GM18505 (cell line): ENCODE data around the gene PPTC7.
A peak's percentile ranks its signal among the peaks of the same experiment; 100 is the strongest.
"Not testable (repeated sequence)": the region's sequence is repeated elsewhere in the genome, so short reads cannot be mapped to it uniquely, and the experiment has no call there.

Experiments used
- ATAC-seq: cut with Tn5 transposase; IDR thresholded peaks from one replicate; pipeline ENCODE4 v1.9.1; 2021; ENCODE audit not compliant: unreplicated experiment
- POLR2A ChIP-seq: IDR thresholded peaks from 4 replicates; pipeline ENCODE4 v1.6.1; 2011; ENCODE audit warnings: borderline replicate concordance; ENCODE audit not compliant: insufficient read depth, insufficient read length; ENCODE audit errors: extremely low read depth

PPTC7 gene

DNA sequence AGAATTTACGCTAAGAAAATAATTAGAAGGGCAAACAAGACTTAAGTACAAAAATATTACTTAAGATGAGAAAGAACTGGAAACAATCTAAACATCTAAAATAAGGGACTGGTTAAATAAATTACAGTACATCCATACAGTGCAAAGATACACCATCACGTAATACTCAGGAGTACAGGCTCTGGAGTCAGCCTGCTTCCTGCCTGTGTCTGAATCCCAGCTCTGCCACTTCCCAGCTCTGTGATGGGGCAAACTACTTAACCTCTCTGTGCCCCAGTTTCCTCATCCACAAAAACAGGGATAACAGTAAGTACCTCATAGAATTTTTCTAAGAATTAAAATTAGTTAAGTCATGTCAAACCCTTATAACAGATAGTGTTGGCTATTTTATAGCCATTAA lies 36.0 kb downstream of the PPTC7 start:
- ATAC-seq: no peak
- TF ChIP-seq POLR2A: no peak

DNA sequence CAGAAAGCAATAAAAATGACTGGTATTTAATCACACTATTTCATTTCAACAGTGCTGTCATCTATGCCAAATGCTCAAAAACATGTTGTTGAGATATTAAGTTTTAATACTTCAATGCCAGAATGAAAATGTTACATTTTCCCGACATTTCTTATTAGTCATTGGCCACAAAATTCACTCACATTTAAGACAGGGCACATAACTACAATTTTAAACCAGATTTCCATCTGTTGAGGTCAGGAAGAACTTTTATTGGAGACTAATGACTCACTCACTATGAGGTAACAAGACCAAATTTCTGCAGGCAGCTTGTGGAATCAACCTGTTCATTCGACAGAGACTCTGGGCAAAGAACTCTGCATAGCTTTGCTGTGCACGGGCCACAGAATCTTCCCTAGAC lies 36.8 kb downstream of the PPTC7 start:
- ATAC-seq: no peak
- no peak for TF ChIP-seq POLR2A

DNA sequence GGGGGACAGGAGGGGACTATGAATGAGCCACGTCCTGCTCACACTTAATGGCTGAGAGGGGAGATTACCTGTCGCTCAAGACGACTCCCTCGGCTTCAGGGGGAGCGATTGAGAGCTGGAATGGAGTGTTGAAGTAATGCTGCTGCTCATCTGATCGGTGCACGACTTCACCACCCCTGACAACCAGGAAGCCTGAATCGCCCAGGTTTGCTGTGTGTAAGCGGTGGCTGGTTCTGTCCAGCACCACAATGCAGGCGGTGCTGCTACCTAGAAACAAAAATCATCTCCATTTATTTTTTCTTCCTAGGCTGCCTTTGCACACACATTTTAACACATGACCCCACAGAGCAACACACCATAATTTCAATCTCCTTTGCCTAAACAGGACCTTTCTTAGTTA lies 37.3 kb downstream of the PPTC7 start:
- no peak for ATAC-seq
- no peak for TF ChIP-seq POLR2A

DNA sequence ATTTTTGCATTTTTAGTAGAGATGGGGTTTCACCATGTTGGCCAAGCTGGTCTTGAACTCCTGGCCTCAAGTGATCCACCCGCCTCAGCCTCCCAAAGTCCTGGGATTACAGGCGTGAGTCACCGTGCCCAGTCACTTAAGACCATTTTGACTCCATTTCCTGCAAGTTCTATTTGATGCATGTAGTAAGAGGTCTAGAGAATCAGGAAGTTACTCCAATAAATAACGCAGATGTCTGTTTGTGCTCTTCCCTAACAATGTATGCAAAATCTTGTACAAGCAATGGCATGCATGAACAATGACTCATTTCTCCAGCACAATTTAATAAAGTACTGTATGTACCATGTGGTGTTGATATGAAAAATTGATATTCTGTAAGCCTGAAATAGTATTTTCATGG lies 37.9 kb downstream of the PPTC7 start:
- not testable (repeated sequence) for ATAC-seq

DNA sequence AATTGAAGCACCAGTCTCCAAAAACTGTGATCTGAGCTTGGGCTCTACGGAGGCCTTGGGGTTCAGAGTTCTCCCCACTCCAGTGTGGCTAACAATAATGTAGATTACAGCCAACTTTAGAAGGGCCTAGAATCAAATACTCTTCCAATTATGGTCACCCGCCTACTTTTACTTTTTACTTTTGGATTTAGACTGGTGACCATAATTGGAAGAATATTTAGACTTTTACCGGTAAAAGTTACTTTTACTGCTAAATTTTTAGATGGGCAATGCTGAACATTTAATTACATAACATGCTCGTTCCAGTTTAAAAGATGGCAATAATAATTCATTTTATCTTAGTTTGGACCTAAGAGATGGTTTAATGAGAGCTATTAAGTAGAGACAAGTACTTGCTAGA lies 39.2 kb downstream of the PPTC7 start:
- TF ChIP-seq POLR2A: no peak
- no peak for ATAC-seq

DNA sequence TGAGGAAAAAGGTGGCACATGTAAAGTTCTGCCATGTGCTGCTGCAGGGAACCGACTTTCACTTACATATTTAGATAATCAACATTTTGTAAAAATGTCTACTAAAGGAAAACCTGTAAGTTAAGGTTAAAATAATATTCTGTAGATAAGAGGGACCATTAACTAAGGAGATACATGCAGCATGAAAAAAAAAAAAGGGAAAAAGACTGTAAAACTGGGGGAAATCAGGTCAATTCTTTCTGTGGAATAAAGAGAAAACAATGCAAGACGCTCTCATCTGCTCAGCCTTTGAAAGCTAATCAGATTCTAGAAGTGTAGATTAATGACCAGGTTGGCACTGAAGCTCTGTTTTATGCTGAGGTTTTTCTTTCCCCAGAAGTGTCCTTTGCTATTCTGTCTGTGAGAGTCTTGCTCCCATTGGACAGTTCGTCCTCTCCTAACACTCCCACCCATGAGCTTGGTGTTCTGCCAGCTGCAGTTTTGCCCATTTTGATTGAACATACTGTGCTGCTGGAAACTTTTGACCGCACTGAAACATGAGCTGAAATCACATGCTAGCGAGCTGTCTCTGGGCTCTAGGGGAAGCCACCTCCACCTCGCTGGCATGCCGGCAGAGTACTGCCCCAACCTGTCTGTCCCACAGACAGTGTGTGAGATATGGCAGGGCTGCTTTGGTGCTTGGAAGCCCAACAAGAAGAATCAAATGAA lies 39.7 kb downstream of the PPTC7 start:
- ATAC-seq: no peak
- peak; percentile 18 for TF ChIP-seq POLR2A

DNA sequence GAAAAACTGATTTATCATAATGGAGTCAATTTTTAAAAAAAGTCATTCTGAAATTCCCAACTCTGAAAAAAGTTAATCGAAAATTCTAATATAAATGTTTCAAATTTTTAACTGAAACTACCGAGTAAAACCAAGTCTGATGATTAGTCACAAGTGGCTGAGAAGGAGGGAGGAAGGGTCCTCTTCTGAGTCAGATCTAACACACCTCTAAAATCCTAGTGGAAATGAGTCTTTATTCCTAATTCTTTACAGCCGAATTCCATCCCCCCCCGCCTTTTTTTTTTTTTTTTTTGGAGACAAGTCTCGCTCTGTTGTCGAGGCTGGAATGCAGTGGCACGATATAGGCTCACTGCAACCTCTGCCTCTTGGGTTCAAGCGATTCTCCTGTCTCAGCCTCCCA lies 43.1 kb downstream of the PPTC7 start:
- no peak for TF ChIP-seq POLR2A
- no peak for ATAC-seq

DNA sequence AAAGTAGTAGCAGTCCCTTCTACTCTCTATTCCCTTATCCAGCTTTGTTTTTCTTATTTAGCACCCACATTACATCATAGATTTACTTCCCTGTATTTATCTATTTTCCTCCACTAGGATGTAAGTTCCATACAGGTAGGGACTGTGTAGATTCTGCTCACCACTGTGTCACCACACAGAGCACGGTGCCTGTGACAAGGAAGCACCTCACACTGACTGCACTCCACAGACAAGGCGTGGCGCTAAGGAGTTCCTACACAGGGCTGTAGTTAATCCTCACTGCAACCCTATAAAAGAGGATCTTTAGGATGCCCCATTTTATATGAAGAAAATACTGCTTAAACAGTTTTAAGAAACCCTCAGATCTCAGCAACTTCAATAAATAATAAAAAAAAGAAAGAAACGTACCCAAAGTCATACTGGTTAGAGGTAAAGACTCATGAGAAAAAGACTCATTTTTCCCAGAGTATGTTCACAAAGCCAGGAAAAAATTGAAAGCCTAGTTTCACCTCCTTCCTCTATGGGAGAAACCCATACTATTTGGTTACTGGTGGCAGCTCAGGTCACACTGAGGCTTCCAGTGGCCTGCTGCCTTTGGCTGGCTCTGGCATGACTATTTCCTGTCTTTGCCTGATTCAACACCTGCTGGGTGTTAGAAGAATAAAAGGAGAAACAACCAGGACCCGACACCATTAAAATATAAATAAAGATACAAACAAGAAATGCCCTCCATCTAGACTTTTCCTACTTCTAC lies 44.1 kb downstream of the PPTC7 start:
- ATAC-seq: no peak
- no peak for TF ChIP-seq POLR2A

DNA sequence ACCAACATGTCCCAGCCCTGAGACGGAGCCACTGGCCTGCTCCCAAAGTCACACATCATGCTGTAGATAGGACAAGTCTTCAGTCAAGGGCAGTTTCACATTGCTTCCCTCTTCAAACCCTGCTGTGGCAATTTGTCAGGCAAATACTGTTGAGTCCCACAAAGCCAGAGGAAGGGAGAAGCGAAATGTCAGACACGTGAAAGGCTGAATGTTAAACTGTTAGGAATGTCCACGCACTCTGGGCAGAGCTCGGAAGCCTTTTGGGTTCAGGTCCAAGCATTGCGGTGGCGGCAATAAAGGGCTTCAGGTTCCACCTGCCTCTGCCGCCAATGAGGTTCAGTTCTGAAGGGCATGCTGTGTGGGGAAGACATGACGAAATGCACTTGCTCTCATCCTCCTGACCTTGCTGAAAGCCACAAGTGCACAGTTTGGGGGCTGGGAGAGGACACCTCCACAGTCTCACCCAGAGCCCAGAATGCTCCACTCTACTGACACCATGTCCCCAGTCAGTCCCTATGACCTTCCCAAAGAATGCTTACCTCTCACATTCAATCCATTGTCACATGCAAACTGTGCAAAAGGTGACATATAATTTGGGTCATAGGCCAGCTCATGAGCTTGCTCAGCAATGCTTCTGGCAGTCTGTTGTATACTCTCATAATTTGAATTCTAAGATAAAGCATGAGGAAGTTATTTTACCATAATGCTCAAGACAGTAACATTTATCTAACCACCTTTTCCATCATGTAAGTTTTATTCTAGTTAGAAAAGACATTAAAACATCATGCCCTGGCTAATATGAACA lies 45.3 kb downstream of the PPTC7 start:
- ATAC-seq: no peak
- no peak for TF ChIP-seq POLR2A

DNA sequence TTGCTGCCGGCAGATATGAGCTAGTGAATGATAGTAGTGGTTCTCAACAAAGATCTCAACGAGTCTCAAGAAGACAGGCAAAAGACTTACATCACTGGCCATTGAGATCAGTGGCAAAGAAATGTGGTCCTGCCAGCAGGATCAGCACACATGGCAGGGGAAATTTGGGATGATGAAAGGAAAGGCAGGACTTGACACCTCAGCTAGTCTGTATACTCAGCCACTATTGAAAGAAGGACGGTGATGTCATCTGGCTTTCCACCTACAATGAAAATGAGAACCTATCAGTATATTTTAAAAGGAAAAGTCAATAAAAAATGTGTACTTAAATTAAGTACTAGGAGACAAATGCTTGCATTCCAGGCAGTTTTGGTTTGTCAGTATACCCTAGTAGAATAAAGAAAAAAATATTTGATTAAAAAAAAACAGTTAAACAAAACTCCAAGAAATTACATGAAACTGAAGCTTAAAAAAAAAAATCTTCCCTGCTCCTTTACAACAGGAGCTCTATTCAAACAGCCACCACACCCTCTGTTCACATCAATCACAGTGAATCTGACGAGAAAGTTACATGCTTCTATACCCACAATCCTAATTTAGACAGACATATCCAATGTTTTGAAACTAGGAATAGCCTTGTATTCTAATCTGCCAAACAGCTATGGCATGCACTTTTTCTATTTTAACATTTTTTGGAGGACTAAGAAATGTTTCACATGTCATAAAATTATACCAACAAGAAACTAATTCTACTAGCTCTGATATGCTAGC lies 46.1 kb downstream of the PPTC7 start:
- TF ChIP-seq POLR2A: no peak
- ATAC-seq: no peak

DNA sequence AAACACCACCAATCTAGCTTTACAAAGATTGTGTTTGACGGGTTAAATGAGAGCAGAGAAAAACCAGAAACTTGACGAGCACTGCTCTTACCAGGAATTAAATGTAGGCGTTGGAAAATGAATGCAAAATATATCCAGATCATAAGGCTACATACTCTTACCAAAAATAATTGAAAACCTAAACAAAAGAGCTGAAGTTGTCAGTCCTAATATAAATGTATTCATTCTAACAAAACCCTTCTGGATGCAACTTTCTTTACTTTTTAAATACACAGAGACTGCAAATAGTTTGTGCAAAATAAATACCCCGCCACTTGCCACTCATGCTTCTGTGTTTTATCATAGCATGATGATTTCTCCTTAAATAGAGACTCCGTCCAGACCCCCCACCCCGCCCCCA lies 48.3 kb downstream of the PPTC7 start:
- TF ChIP-seq POLR2A: no peak
- no peak for ATAC-seq

DNA sequence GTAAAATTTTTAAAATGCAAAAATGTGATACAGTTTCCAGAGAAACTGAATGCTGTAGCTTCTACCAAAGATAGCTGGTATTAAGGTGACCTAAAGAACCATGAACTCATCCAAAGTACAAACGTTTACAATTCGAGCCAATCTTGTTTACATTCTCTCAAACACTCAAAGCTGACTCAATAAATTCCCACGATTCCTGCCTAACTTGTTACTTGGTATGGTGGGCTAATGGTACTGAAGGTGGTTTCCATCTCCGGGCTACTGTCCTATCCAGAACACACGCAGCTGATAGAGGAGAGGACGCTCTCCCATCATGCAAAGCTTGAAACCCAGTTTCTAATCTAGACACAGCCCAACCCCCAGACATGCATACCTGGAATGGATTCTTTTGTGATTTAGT lies 49.5 kb downstream of the PPTC7 start:
- no peak for ATAC-seq
- no peak for TF ChIP-seq POLR2A

DNA sequence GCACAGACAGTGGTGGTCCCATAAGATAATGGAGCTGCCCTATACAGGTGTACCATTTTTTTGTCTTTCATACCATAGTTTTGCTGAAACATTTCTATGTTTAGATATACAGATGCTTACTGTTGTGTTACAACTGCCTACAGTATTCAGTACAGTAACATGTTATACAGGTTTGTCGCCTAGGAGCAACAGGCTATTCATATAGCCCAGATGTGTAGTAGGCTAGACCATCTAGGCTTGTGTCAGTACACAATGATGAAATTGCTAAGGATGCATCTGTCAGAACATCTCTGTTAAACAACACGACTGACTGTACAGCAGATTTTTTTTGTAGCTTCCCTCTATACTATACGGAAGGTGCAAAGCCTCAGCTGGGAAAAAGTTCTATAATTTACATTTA lies 50.5 kb downstream of the PPTC7 start:
- no peak for ATAC-seq
- no peak for TF ChIP-seq POLR2A

DNA sequence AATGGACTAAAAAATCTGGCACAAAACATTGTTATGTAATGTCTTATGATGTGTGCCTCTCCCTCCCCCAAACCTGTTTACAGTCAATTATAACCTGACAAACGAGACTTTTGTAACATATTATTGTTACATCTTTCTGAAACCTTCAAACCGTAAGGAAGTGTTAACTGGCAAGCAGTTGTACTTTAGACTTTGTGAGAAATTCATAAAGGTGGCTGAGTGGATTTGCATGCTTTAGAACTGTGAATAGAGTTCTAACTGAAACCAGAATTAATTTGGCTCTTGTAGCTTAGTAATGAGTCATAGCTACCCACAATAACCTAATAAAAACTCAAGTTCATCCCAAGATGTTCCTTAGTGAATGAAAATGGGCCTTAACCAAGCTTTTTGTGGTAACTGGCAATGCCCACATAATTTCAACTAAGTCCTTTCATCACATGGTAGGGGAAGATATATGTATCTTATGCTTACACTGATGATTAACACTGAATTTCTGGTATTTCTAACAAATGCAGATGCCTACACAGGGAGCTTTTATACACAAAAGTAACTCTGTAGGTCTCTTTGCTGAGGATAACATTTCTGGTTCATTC lies 51.3 kb downstream of the PPTC7 start:
- TF ChIP-seq POLR2A: no peak
- ATAC-seq: peak; percentile 80

DNA sequence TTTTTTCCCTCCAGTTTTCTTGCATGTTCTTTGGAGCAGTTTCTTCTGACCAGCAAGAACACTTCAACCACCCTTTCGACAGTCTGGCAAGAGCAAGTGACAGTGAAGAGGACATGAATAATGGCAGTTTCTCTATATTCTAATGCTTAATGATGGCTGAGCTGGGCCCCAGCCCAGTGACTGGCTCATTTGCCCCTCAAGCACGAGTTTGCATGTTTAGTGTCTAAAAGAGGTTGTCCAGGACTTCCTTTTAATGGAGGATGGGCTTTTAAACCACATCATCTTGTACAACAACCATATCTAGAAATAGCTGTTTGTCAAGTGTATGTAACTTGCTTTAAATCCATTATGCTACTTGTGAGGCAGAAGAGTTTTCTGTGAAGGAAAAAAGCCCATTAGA lies 52.6 kb downstream of the PPTC7 start:
- no peak for TF ChIP-seq POLR2A
- ATAC-seq: no peak
